OCI-M2 (cell line): ENCODE data around the gene GIPC2.

Source experiments
- DNase-seq: peaks from one replicate; lab custom pipeline; 2025; ENCODE audit not compliant: unreplicated experiment; lab: John Stamatoyannopoulos, UW

GIPC2 gene

GRCh38 chr1:78142736-78143135, 97.0 kb downstream of the GIPC2 start:
- no peak for DNase-seq

DNA sequence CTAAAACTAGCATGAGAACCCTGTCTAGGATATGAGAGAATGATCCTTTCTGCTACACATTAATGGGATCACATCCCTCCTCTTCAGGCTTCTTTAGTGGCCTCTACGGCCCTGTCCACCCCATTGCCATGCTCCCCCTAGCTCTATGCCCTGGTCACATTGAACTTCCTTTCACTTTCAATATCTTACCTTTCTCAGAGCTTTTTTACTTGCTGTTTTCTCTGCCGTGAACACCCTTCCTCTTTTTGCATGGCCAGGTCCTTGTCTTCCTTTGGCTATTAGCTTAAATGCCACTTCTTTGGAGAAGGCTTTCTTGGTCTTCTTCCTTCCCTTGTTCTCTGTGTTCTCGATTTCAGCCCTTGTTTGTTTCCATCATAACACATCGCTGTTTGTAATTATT, 97.4 kb downstream of the GIPC2 start:
- DNase-seq = no peak

DNA sequence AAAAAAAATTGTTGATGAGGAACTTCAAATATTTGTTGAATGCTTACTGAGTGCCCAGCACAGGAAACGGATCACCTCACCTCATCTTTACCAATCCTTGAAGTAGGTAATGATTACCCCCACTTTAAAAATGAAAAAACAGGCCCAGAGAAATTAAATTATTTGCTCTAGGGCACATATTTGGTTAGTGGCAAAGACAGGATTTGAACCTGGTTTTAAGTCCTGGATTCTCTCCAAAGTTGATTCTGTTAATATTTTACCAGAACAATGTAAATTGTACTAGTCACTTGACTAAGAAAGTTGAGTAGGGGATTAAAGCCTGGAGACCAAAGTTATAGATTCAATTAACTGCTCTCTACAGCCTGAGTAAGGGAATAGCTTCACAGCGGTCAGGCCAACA, 97.9 kb downstream of the GIPC2 start:
- DNase-seq = no peak

GRCh38 chr1:78145105-78145580, 99.4 kb downstream of the GIPC2 start:
- no peak for DNase-seq

- no peak for DNase-seq
These were observed 100.5 kb downstream of the GIPC2 start for GRCh38 chr1:78146205-78146771.

DNA sequence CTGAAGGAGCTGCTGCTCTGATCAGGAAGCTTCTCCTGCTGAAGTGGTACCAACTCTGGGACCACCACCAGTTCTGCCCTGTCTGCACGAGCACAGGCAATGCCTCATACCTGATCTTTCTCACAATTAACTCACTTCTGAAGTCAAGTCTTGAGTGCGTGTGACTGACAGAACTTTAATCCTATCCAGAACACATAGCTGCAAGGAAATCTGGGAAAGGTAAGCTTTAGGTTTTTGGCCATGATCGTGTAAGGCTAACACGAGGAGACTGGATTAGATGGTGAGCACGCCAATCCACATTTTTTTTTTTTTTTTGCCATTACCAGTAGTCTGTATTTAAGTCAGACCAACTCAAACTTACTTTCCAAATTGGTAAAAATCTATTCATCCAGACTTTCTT, 101.3 kb downstream of the GIPC2 start:
- no peak for DNase-seq

- no peak for DNase-seq
These were observed 107.4 kb downstream of the GIPC2 start for GRCh38 chr1:78153092-78153736.

DNA sequence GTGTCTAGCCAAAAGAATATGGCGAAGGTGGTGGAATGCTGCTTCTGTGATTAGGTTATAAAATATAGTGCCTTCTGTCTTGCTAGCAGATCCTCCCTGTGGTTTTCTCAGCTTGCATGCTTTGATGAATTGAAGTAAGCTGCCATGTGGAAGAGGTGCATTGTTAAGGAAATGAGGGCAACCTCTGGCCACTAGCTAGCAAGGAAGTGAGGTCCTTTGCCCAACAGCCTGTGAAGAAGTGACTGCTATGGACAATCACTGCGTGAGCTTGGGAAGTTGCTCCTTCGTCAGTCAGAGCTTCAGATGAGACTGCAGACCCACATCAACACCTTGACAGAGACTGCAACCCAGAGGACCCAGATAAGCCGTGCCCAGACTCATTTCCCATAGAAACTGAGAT, 109.4 kb downstream of the GIPC2 start:
- no peak for DNase-seq

- no peak for DNase-seq
These were observed 111.2 kb downstream of the GIPC2 start for GRCh38 chr1:78156805-78157521.

- no peak for DNase-seq
These were observed 120.0 kb downstream of the GIPC2 start for GRCh38 chr1:78165816-78166215.

- DNase-seq = no peak
These were observed 122.5 kb downstream of the GIPC2 start for GRCh38 chr1:78168306-78168705.

- no peak for DNase-seq
These were observed 125.1 kb downstream of the GIPC2 start for GRCh38 chr1:78170859-78171258.

- DNase-seq = no peak
These were observed 126.2 kb downstream of the GIPC2 start for GRCh38 chr1:78171736-78172590.

- no peak for DNase-seq
These were observed 130.7 kb downstream of the GIPC2 start for GRCh38 chr1:78176448-78176847.

- DNase-seq = no peak
These were observed 132.0 kb downstream of the GIPC2 start for GRCh38 chr1:78177708-78178270.

DNA sequence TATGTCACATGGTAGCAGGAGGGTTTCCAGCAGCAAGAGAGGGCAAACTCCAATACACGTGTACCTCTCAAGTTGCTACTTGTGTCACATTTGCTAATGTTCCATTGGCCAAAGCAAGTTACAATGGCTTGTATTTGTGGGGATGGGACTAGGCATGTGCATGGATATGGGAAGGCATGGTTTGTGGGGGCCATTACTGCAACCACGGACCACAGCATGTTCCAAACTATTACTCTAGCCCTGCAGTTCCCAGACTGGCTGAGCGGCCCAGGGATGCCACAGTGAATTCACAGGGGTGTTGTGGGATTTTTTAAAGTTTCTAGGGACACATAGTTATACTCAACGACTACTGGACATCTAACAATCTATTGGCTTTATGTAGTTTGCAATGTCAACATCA, 133.1 kb downstream of the GIPC2 start:
- DNase-seq = no peak

DNA sequence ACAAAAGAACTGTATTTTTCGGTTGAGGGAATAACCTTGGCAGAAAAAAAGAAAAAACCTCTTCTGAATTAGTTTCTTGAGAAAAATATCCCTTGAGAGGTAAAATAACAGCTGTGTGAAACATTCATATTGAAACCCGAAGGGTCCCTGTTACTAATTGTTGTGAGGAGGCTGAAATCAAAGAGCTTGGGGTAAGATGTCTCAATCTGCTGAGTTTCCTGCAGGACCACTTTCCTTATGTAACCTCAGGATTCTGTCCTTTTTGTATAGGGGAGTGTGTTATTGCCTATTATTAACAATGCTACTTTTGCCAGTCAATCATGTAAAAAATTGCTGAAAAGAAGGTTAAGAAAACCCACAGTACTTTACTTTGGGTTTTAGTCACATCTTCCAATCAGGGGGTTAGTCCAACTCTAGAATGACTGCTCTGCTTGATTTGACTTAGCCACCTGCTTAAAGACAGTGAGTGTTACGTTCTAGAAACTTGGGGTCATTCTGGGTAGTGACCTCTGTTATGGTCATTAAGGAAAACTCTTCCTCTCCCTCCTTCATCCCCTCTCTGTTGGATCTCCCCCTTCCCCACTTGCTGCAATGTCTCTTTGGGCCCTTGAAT, 138.8 kb downstream of the GIPC2 start:
- no peak for DNase-seq
